Osteocyte (in vitro differentiated cells): ENCODE data around the gene CBX1. TPM values are rescaled to one million over a fixed set of nuclear protein-coding genes. Genes with fewer than 3 reads are reported as not detected.

Experiments used
- DNase-seq: peaks from one replicate; pipeline ENCODE4 v3.0.0; 2021; ENCODE audit warnings: mixed read lengths; ENCODE audit not compliant: unreplicated experiment; ENCODE audit errors: extremely low spot score
- H3K27ac Mint-ChIP-seq: one replicate; pipeline ENCODE4 v1.8.0; 2021; ENCODE audit warnings: mild to moderate bottlenecking, mixed read lengths; ENCODE audit not compliant: unreplicated experiment
- H3K27me3 Mint-ChIP-seq: one replicate; pipeline ENCODE4 v1.8.0; 2021; ENCODE audit warnings: mixed read lengths; ENCODE audit not compliant: unreplicated experiment
- H3K36me3 Mint-ChIP-seq: one replicate; pipeline ENCODE4 v1.8.0; 2021; ENCODE audit warnings: mixed read lengths; ENCODE audit not compliant: unreplicated experiment
- H3K4me1 Mint-ChIP-seq: one replicate; pipeline ENCODE4 v1.8.0; 2021; ENCODE audit warnings: mixed read lengths; ENCODE audit not compliant: unreplicated experiment
- H3K4me3 Mint-ChIP-seq: one replicate; pipeline ENCODE4 v1.8.0; 2021; ENCODE audit warnings: mild to moderate bottlenecking, moderate library complexity, mixed read lengths; ENCODE audit not compliant: unreplicated experiment
- H3K9me3 Mint-ChIP-seq: one replicate; pipeline ENCODE4 v1.8.0; 2021; ENCODE audit warnings: mixed read lengths; ENCODE audit not compliant: unreplicated experiment
- CTCF ChIP-seq: fragments of 200-600 bp; sonication (generic); IDR thresholded peaks from 2 replicates; pipeline ENCODE4 v1.5.0; 2021; ENCODE audit warnings: antibody characterized with exemption, mild to moderate bottlenecking, moderate library complexity
- total RNA-seq: library from RNA; stranded (reverse); gene quantifications from 2 replicates; pipeline ENCODE4 v1.2.1, GENCODE V29; 2021

The CBX1 gene
- total RNA-seq, 1 donor from 2014 or later, result 76.5 TPM

DNA sequence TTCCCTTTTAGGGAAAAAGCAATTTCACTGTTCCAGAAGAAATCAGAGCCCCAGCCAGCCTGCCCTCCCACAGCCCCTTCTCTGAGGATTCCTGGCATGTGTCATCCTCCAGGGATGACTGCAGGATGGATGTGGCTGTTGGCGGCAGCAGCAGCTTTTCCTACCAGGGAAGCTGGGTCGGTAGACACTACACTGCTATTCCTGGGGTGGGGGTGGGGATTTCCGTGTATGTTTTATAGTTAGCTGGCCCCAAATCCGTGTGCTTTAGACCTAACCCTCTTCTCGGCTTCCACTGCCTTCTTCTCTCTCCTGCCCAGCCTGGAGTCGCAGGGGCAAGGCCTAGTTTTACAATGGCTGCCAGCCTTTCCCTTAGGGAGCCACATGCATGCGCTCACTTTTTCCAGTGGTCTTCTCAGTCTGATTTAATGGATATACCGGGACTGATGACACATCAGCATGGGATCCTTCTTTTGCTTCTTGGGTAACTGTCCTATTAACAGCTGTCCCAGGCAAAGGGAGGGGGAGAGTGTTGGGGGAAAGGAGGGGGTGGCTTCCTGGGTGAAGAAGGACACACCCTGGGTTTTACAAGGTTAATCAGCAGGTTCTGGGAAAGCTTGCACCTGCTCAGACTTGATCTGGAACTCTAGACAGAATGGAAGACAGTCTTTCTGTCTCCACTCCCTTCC lies 55.8 kb downstream of the CBX1 start:
- Mint-ChIP-seq H3K4me1 (peaks cover 27% of the 10 kb centered on the region), H3K27ac (no peak overlapping the region), H3K4me3 (no peak overlapping the region), H3K27me3 (no peaks in the 10 kb centered on the region), H3K9me3 (no peaks in the 10 kb centered on the region), H3K36me3 (no peaks in the 10 kb centered on the region)
- no peak for TF ChIP-seq CTCF
- DNase-seq, result no peak

- Mint-ChIP-seq H3K27me3 (no peaks in the 10 kb centered on the region), H3K27ac (no peak overlapping the region), H3K4me3 (no peak overlapping the region), H3K36me3 (no peaks in the 10 kb centered on the region), H3K9me3 (no peaks in the 10 kb centered on the region), H3K4me1 (peaks cover 21% of the 10 kb centered on the region)
- no peak for DNase-seq
- no peak for TF ChIP-seq CTCF
Measured at GRCh38 chr17:48044851-48045250, 56.4 kb downstream of the CBX1 start.

- H3K4me1 Mint-ChIP-seq, result peaks cover 17% of the 10 kb centered on the region
- TF ChIP-seq CTCF, result no peak
- no peak for DNase-seq
- no peaks in the 10 kb centered on the region for H3K36me3 Mint-ChIP-seq
- H3K9me3 Mint-ChIP-seq, result no peaks in the 10 kb centered on the region
- no peaks in the 10 kb centered on the region for H3K27me3 Mint-ChIP-seq
- no peak overlapping the region for H3K27ac Mint-ChIP-seq
- no peak overlapping the region for H3K4me3 Mint-ChIP-seq
Measured at GRCh38 chr17:48043176-48043575, 58.1 kb downstream of the CBX1 start.

DNA sequence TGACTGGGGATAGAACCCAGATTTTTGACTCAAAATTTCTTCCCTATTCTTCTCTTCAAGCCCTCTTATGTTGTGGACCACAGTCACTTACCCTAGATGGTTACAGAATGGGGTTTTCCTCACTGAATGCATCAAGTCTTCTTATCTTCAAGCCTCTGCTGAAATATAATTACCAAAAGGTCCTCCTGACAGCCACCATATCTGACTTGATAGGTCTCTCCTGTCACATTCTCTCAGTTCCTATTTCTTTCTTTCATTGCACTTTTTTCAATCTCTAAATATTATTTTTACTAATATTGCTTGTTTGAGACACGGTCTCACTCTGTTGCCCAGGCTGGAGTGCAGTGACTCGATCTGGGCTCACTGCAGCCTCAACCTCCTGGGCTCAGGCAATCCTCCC lies 62.6 kb downstream of the CBX1 start:
- no peak overlapping the region for H3K4me3 Mint-ChIP-seq
- DNase-seq, result no peak
- H3K27ac Mint-ChIP-seq, result peak overlapping the region; percentile 38
- H3K27me3 Mint-ChIP-seq, result no peaks in the 10 kb centered on the region
- H3K4me1 Mint-ChIP-seq, result peaks cover 17% of the 10 kb centered on the region
- H3K36me3 Mint-ChIP-seq, result no peaks in the 10 kb centered on the region
- H3K9me3 Mint-ChIP-seq, result no peaks in the 10 kb centered on the region
- no peak for TF ChIP-seq CTCF

DNA sequence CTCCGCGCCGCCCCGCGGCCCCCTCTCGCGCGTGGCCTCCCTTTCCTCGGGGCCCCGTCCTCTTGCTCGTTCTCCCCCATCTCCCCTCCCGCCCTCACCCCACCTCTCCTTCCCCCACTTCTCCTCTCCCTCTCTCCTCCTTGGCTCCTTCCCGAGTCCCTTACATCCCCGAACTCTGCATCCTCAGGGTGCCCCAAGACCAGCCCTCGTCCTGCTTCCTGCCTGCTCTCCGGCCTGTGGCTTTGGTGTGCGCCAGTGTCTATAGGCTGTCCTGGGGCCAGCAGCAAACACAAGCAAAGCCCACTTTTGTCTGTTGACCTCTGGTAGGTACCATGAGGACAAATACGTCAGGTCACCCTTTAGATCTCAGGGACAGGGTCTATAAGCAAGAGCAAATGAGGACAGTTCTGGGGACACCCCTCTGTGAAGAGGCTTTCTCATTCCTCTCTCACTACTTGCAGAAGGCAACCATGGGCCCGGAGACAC lies 63.4 kb downstream of the CBX1 start:
- peak overlapping the region; percentile 77 for H3K4me3 Mint-ChIP-seq
- TF ChIP-seq CTCF, result no peak
- DNase-seq, result no peak
- H3K9me3 Mint-ChIP-seq, result no peaks in the 10 kb centered on the region
- peak overlapping the region; percentile 82 for H3K27ac Mint-ChIP-seq
- no peaks in the 10 kb centered on the region for H3K36me3 Mint-ChIP-seq
- H3K27me3 Mint-ChIP-seq, result no peaks in the 10 kb centered on the region
- H3K4me1 Mint-ChIP-seq, result peaks cover 17% of the 10 kb centered on the region
